NCI-H2107 treated with DMSO at 0.1 percent for 48 hours (cell line): ENCODE results near the gene ARHGAP32.

Experiments
- DNase-seq: peaks from one replicate; lab custom pipeline; 2025; ENCODE audit not compliant: unreplicated experiment; lab: John Stamatoyannopoulos, UW

ARHGAP32 gene

DNA sequence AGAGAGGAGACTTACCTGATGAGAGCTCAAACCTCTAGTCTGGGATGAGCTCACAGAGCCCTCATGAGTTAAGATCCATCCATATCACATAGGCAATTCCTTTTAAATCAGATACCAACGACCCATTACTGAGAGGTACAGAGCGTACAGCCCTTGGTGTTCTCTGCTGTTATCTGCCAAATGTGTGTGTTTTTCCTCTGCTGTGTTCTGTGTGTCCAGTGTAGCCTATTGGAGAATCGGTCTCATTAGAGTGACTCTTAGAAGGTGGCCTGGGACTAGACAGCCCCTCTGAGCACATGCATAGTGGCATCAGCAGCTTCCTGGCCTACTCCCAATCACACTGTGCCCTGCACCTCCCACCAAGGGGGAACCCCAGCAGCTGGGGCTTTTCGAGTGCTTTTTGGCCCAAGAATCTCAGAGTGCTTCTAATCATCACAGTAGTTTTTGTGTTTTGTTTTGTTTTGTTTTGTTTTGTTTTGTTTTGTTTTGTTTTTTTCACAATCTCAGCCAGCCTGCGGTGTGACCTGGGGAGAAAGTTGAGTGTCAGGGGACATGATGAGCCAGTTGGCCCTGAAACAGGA, 274.9 kb downstream of the ARHGAP32 start:
- no peak for DNase-seq

DNA sequence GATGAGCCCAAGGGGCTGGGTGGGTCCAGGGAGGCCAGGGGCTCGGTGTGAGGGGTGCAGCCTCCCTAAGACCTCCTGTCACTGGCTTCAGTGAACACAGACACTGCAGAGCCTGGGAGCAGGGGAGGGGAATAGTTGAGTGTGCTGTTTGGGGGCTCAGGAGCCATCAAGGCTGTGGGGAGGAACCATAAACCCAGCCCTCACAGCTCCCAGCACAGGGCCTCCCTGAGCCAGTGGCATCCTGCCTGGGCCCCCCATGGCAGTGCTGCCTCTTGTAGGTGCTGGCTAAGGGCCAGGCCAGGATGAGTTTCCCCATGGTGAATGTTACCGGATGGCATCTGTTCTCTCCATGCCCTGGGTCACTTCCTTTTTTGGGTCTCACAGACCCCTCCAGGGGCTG, 275.4 kb downstream of the ARHGAP32 start:
- DNase-seq, result no peak

DNA sequence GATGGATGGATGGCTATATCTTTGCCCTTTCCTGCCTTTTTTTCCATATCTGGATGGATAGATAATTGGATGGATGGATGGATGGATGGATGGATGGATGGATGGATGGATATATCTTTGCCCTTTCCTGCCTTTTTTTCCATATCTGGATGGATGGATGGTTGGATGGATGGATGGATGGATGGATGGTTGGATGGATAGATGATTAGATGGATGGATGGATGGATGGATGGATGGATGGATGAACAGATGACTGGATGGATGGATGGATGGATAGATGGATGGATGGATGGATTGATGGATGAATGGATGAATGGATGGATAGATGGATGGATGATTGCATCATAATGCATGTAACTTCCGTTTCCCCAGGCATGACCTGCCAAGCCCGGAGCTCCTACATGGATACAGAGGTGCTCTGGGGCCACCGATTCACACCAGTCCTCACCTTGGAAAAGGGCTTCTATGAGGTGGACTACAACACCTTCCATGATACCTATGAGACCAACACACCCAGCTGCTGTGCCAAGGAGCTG, 276.0 kb downstream of the ARHGAP32 start:
- no peak for DNase-seq

DNA sequence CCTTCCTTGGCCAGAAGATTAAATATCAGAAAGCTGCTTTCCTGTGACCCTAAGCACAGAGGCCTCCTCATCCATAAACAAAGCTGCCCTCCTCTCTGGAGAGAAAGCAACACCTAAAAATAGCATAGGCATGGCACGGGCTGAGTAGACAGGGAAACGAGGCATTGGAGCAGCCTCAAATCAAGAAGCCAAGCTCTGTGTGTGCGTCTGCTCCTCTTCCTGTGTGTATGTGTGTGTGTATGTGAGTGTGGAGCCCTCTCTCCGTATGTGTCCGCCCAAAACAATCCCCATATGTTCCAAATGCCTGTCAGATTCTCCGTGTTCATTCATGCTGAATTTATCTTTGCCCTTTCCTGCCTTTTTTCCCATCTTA, 277.0 kb downstream of the ARHGAP32 start:
- no peak for DNase-seq
